ENCODE measurements around the gene WNT7B.

DNA sequence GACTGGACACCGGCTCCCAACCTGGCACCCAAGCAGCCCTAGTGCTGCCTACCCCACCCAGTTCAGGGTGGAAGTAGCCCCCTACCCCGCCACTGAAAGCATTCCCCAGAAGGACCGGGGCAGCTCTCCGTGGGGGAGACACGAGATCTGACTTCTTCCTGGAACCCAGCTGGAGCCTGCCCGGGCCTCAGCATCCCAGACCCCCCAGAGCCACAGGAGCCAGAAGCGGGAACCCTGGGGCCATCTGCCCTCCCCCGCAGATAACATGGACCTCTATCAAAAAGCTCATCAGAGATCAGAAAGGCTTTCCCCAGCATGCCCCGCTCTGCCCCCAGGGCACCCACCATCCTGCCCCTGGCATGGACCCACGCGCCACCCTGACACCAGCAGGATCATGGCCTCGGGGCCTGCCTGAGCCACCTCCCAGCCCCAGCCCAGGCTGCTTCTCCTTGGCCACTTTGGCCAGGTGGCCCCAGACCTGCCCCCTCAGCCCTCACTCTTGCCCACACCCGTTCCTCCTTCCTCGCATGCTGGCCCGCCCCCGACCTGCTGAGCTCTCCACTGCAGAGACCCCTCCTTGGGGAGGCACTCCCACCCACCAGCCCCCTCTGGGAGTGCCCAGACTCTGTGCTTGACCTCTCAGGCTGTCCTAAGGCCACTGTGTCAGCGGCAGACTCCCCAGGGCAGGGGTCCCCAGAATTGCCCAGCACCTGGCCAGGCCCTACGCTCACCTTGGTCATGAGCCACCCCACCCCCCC, 17.1 kb downstream of the WNT7B start:
- TF ChIP-seq ZNF274 (IDR thresholded peaks at IDR 0.05; ENCODE audit: low read depth, low read length) = no peak
- TF ChIP-seq YY1 (IDR thresholded peaks at IDR 0.05; ENCODE audit: insufficient read depth, insufficient read length) = no peak
- TF ChIP-seq SUZ12 (IDR thresholded peaks at IDR 0.05; ENCODE audit: extremely low read depth, insufficient read depth, insufficient read length) = no peak

Data from NT2/D1 (cell line).